Measurements from ENCODE around the gene TMEM235.
"Not testable (repeated sequence)": the region's sequence is repeated elsewhere in the genome, so short reads cannot be mapped to it uniquely, and the experiment has no call there.

The TMEM235 gene

DNA sequence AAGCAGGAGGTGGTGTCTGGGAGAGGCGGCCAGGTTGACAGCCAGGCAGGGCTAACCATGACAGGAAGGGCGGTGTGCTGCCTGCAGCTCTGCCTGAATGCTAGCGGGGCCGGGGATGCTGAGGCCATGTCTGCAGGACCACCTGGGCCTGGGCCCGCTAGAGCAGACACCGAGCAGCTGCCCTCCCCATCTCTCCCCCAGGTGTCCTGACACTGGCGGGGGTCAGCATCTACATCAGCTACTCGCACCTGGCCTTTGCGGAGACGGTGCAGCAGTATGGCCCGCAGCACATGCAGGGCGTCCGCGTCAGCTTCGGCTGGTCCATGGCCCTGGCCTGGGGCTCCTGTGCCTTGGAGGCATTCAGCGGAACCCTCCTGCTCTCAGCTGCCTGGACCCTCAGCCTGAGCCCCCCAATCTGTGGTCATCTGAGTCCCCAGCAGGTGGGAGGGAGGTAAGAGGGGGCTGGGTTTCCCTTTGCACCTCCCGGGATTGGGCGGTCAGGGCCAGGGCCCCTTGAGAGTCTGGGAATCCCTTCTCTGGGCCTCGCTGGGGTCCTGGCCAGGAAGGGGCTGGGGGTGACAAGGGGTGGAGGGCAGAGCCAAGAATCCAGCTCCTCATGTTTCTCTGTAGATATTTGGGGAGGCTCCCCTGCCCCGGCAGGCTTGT, 7.5 kb downstream of the TMEM235 start:
- DNase-seq, result no peak

DNA sequence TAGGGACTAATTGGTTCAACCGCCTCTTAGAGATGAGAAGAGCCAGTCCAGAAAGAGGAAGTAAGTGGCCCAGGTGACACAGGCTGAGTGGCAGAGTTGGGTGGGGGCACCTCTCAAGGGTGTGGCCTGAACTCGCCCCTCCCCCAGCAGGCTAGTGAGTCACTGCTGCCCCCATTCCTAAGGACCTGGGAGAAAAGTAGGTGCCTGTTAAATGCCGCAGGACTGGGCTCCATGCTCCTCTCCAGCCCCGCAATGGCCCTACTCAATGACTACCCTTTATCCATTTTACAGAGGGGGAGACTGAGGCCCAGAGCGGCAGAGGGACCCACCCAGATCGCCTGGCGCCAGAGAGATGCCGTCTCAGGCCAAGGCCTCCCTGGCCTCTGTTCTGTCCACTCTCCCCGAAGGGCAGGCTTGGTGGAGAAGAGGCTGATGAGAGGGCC, 8.1 kb downstream of the TMEM235 start:
- no peak for DNase-seq

DNA sequence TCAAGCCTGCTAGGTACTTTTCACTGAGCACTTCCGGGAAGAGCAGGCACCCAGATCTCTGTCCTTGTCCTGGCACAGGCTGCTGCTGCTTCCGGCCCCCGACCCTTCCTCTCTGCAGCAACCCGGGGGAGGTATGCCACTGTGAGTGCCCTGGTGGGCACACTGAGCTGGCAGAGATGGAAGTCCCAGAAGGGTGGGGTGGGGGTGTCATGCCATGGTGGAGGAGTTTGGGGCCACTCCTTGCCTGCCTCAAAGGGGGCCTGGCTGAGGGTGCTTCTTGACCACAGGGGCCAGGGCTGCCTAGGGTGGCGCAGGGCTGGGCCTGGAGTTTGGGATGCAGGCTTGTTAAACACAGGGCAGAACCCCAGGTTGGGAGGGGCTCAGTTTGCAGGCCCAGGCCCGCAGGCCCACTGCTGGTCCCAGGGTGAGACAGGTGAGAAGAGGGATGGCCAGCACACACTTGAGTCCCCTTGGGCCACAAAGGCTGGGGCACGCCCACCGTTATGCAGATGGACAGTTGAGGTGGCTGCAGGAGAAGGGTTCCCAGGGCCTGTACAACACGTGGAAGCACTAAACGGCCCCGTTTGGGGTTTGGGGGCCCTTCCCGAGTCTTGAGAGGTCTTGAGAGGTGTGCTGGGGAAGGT, 8.7 kb downstream of the TMEM235 start:
- no peak for DNase-seq

DNA sequence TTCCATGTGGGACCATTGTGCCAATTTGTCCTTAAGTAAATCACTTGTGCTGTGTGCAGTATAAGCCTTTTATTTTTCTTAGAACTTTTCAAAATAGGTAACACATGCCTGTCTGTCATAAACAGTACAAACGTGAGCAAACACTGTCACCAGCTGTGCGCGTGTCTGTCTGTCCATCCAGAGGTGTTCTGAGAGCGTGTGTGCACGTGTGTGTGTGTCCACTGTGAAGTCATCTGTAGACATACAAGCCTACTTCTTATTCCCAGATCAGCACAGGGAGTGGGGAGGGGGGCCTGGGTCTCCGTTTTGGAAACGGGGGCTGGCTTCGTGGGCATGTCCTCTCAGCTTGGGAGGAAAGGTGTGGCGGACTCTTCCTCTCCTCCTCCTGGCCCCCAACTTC, 9.4 kb downstream of the TMEM235 start:
- no peak for DNase-seq

DNA sequence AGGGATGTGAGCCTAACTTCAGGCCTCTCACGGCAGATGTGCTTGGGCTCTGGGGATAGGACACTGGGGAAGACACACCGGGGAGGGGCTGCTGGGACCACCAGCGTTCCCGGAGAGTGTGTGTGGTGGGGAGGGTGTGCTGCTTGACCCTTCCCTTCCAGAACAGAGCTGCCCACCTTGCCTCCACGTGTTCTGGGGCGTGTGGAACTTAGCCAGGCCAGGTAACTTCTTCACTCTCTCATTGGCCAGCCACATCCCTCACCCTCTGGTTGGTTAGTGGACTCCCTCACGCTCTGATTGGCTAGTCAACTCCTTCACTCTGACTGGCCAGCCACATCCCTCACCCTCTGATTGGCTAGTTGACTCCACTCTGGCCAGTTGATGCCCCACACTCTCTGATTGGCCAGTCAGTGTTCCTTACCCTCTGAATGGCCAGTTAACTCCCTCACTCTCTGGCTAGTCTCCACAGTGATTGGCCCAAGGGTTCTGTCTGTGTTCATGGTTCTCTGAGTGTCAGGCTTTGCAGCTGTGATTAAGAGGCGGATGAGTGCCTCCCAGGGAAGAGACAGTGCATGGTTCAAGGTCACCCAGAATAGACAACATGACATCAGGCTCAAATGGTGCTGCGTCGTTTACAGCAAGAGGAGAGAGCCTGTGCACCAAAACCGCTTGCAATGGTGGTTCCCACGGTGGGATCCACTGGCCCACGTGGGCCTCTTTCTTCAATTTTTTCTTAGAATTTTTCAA, 10.0 kb downstream of the TMEM235 start:
- no peak for DNase-seq

DNA sequence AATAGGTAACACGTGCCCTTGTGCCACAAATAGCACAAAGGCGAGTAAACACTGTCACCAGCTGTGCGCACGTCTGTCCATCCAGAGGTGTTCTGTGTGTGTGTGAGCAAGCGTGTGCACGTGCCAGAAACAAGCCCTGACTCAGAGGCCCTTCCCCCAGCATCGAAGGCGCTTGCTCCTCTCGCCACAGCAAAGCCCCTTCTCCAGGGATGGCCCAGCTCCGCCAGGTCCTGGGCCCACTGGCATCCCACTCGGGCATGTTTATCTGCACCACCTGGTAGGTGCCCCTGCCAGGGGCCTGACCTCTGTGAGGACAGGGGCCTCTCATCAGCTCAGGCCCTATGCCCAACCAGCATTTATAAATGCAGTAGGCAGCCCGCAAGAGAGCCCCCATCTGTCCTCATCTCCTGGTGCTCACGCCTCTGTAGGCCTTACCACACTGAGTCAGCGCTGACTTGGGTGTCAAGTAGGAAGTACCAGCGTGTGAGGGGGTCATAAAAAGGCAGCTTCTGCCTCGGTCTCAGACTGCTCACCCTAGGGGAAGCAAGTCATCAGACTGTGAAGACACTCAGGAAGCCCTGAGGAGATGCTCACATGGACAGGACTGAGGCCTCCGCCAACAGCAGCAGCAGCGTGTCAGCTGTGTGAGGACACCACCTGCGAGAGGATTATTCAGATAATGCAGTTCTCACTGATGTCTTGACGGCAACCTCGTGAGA, 10.8 kb downstream of the TMEM235 start:
- DNase-seq, result no peak

DNA sequence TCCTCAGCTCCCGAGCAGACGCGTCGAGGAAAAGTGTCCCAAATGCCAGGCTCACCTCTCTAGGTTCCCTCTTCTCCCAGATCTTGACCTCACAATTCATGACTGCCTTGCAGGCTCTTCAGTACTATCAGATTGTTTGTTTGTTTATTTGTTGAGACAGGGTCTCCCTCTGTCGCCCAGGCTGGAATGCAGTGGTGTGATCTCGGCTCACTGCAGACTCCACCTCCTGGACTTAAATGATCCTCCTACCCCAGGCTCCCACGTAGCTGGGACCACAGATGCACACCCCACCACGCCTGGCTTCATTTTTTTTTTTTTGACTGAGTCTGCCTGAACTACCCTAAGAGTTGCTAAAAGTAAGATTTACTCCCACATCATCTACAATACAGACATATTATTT, 15.9 kb downstream of the TMEM235 start:
- no peak for DNase-seq

DNA sequence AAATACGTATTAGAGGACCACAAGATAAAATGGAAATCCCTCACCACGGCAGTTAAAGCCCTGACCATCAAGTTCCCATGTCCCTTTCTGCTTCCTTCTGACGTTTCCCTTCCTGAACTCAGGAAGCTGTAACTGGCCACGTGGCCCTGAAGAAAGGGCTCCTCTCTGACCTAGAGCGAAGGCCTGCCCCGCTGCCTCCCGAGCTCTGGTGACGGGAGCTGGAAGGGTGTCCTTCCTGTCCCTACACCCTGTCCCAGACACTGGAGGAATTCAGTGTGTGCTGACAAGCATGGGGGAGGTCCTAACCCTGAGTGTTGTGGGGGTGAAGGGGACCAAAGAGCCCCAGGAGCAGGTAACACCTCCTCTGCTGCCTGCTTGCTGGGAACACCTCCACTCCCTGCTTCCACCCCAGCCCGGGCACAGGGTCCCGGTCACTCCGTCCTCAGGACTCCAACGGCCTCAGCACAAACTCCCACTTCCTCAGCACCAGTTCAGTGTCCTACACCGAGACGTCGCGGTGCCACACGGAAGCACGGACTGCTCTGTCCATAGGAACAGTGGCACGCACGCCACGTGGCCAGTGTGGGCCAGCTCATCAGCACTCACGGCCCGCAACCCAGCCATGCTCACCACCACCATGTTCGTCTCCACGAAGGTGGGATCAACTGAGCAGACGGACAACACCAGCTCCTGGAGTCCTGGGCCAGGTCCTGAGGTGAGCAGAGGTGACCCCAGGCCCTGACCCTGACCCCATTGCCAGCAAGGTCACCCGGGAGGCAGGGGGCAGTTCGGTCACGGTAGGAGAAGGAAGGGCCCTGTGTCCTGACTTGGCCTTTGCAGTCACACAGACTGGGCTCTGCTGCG, 16.9 kb downstream of the TMEM235 start:
- DNase-seq, result no peak

DNA sequence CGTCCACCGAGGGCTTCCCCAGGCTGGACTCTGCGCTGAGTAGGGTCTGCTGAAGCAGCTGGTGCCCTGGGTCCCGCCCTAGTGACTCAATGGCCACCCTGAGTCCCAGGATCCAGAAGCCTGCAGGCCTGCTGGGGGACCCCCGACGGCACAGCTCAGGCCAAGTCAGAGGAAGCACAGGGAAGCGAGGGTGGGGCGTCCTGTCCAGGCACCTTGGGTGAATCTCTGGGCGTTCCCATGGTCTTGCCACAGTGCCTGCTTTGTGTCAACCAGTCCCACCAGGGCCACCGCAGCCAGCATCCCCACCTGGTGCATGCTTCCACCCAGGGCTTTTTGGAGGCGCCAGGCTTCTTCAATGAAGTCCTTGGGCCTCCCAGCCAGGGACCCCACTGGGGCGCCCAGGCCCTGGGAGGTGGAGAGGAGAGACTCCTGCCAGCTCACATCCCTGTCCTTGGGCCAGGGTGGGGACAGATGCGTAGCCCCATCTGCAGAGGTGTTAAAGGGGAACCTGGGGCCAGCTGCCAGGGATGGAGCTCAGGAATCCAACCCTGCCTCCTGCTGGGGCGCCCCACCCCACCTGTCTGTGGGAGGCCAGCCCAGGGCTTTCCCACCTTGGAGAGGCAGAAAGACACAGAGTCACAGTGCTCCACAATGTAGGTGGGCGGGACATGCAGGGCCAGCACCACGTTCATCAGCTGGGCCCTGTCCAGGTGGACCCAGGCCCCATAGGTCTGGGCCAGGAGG, 17.8 kb downstream of the TMEM235 start:
- DNase-seq, result no peak

DNA sequence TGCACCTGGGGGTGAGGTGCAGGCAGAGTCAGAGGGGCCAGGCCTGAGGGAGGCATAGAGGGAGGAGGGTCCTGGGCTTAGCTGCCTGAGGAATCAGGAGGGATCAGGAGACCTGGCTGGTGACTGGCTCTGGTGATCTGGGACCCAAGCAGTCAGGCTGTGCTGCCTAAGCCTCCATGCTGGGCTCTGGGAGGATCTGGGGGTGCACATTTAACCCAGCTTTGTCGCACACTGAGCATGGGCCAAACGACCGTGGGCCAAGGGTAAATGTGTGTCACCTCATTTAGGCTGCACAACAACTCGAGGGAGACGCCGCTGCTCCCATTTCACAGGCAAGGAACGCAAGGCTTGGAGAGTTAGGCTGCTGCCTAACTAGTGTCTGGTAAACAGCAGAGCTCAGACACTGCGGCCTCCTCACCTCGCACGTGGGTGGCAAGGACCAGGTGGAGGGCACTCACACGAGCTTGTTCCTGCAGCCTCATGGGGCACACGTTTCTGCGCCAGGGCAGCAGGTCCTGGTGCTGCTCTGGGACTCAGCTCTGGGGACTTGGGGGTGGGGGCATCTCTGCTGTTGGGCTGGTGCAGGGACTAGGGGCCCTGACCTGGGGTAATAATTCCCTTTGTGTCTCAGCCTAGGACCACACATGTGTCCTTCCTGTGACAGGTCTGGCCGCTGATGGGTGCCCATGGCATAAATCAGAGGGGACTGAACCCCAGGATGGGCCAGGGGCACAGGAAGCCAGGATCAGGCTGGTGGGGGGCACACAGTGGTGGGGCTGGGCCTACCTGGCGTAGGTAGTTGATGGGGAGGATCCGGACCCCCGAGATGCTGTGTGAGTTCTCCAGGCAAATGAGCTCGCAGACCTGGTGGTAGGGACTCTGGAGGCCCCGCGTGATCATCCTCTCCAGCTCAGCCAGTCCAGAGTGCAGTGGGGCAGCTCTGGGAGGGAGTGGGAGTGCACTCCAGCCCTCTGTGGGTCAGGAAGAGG, 18.7 kb downstream of the TMEM235 start:
- no peak for DNase-seq

DNA sequence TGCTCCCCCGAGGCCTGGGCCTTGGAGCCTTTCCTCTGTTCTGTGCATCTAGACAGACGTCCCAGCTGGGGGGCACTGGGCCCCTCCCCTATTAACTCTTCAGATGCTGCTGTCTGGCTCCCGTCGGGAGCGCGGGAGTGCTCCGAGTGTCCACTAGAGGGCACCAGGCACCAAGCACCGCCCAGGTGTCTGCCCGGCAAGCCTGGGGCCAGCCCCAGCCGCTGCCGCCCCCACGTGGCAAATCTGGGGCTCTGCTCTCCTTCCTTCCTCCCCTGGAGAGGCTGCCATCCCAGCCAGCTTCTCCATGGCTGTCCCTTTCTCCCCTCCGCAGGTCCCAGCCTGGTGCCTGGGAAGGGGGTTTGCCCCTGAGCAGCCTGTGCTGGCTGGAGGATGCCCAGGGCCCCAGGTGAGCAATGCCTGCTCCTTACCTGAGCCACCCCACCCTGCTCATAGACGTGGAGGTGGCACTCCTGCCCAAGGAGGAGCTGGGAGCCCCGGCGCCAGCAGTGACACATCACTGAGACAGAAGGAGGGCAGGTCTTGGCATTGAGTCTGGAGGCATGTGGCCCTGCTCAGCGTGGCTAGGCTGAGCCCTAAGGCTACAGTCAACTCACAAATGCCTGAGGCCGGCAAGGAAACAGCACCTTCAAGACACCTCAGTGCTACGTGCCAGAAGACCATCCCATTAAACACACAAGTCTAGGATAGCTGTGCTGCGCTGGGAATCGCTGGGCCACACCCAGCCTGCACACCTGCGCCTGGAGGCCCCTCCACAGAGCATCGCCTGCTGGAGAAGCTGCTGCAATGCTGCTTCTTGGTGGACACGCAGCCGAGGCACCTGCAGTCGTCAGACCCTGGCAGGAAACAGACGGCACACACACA, 19.7 kb downstream of the TMEM235 start:
- peak; percentile 90 for DNase-seq

DNA sequence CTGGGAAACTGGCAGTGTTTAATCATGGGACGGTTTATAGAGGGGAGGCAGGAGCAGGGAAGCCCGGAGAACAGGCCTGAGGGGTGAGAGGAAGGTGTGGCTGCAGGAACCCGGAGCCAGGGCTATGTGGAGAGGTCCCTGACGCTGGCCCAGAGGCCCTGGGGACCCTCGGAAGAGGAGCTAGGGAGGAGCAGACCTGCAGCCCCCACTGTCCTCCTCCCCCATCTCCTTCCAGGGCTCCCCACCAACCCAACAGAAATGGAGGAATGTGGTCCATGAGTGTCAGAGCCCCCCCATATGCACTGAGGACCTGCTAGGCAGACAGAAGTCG, 20.3 kb downstream of the TMEM235 start:
- no peak for DNase-seq

DNA sequence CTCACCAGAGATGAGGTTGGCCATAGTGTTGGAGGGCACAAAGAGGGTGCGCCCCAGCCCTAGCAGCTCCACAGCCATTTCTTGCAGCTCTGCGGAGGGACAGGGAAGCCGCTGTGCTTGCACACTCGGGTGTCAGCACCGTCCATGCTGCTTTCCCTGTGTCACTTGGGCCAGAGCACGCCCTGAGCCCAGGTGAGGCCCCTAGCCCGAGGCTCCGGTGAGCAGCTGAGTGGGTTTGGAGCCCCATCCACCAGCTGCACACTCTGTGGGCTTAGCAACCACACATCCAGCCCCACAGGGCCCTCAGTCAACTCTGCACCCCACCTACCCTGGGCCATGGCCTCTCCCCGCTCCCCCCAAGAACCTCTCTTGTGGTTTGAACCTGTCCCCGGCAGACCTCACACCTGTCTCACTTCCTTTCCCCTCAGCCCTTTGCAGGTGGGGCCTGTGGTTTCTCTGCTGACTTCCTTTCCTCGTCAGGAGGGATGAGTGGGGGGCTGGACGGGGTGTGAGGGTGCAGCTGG, 20.7 kb downstream of the TMEM235 start:
- peak; percentile 92 for DNase-seq

DNA sequence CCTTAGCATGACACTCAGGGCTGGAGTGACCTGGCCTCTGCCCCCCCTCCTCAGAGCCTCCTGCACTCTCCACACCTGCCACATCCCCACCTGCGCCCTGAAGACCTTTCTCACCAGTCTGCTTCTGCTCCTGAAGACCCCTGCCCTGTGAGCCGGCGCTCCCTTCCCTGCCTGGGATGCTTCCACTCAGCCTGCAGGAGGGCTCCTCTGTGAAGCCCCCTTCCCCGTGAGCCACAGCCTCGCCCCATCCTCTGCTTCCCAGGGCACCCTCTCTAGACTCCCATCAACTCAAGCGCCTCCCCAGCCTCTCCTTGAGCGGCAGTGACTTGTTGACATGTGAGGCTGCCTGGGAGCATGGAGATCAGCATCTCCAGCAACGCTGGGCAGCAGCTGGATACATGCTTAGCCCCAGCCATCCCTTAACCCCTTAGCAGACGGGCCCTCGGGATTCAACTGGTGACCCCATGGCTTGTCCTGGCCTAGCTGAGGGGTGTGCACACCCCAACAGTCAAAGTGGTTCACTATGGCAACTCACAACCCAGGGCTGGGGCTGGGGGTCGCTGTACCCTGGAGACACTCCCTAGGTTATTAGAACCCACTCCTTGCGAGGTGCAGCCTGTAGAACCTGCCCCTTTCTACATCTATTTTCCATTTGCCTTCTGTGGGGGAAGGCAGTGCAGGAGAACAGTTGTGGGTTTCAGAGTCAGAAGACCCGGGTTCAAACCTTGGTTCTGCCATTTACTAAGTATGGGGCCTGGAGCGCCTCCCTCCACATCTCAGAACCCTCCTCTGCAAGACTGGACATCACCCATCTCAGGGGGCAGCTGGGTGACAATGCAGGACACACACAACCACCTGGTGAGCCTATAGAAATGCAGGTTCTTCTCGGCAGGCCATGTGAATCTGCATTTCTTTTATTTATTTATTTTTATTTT, 21.5 kb downstream of the TMEM235 start:
- peak; percentile 52 for DNase-seq

DNA sequence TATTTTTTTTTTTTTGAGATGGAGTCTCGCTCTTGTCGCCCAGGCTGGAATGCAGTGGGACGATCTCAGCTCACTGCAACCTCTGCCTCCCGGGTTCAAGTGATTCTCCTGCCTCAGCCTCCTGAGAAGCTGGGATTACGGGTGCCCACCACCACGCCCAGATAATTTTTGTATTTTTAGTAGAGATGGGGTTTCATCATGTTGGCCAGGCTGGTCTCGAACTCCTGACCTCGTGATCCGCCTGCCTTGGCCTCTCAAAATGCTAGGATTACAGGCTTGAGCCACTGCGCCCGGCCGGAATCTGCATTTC, 22.2 kb downstream of the TMEM235 start:
- not testable (repeated sequence) for DNase-seq

DNA sequence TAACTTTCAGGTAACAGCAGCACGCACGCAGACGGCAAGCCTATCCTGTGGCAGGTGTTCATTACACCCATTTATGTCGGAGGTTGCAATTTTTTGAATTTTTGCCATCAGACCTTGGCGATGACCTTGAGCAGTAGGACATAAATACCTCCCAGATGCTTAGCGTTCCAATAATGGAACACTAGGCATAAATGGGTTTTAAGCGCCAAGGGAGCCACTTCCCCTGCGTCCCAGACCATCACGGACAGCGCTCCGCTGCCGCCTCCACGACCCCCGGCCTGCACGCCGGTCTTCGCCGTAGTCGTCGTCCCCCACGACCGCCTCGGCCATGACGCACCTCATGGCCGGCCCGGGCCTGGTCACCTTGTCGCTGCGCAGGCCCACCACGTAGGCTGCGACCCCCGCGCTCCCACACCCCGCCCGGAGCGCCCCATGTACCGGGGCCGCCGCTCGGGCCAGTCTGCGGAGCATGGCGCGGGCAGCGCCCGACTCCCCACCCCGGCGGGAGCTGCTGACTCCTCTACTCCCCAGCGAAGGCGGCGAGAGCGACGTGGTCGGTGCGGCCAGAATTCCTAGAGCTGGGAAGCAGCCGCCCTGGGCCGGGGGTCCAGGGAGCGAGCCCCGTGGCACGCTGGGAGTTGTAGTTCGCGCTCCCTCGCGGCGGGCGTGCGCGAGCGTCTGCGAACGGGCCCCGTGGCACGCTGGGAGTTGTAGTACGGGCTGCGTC, 22.7 kb downstream of the TMEM235 start:
- DNase-seq, result peak; percentile 88

DNA sequence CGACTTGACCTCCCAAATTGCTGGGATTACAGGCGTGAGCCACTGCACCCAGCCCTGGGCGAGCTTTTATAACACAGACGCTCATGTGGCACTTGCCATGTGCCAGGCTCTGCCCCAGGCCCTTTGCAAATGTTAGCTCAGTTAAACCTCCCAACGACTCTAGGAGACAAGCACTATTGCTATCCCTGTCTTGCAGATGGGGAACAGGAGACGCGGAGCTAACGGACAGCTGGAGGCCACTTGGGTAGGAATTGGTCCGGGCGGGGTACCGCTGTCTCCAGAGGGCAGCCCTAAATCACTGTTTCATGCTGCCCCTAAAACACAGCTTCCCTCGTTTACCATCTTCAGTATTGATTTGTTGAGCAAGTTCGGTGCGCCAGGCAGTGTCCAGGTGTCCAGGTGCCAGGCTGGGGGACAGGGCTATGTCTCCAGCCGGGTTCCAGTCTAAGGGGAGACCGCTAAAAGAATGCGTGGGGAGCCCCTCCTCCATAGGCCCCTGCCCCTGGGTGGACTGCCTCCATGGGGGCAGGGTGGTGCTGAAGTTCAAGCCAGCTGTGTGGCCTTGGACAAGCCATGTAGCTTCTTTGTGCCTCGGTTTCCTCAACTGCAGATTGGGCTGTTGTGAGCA, 23.7 kb downstream of the TMEM235 start:
- peak; percentile 6 for DNase-seq
